SK-N-SH (cell line): ENCODE results near the gene L3MBTL1. TPM values are rescaled to one million over a fixed set of nuclear protein-coding genes. Genes with fewer than 3 reads are reported as not detected.

Experiments used
- CTCF ChIA-PET: fragments of 300-600, 350-600 bp; formaldehyde crosslinking; extraction: SDS; loops from one replicate; lab custom pipeline; 2021; lab: Yijun Ruan, JAX
- POLR2A ChIA-PET: fragments of 350-600 bp; sonication (Branson Sonifier 250); formaldehyde crosslinking; extraction: SDS; loops from one replicate; lab custom pipeline; 2020; ENCODE audit warnings: antibody characterized with exemption, inconsistent platforms; lab: Yijun Ruan, JAX
- DNase-seq: peaks from one replicate; pipeline ENCODE4 v3.0.0; 2012
- H2AFZ ChIP-seq: fragments of 200-600 bp; sonication (generic); 2 replicates; pipeline ENCODE4 v1.8.1; 2016; ENCODE audit warnings: antibody characterized with exemption, mild to moderate bottlenecking, low read depth
- H3F3A ChIP-seq: fragments of 200-600 bp; sonication (generic); replicated peaks from 2 replicates; pipeline ENCODE3; 2016; ENCODE audit warnings: antibody characterized with exemption, mild to moderate bottlenecking; ENCODE audit not compliant: insufficient read depth
- H3K27ac ChIP-seq, 2 experiments: fragments of 200-500 bp in 1 of 2; fragments of 200-600 bp in 1 of 2; sonication (Bioruptor generic) in 1 of 2; sonication (generic), shearing (Covaris generic) in 1 of 2; 2 replicates each; pipeline versions ENCODE4 v1.5.1 to v1.6.1; 2014 to 2016; ENCODE audit warnings: low read depth in 2 of 2, inconsistent platforms in 1 of 2, low read length in 1 of 2, mild to moderate bottlenecking in 1 of 2, mixed read lengths in 1 of 2
- H3K27me3 ChIP-seq: fragments of 200-600 bp; sonication (generic), shearing (Covaris generic); 2 replicates; pipeline ENCODE4 v1.6.1; 2016; ENCODE audit warnings: mixed run types; ENCODE audit not compliant: insufficient read depth
- H3K36me3 ChIP-seq, 2 experiments: fragments of 200-500 bp in 1 of 2; fragments of 200-600 bp in 1 of 2; sonication (Bioruptor generic) in 1 of 2; sonication (generic) in 1 of 2; replicated peaks in 1 of 2; 2 replicates each; pipeline versions ENCODE3 to v1.5.1; 2014 to 2016; ENCODE audit warnings: low read length in 1 of 2, mild to moderate bottlenecking in 1 of 2; ENCODE audit not compliant: insufficient read depth in 2 of 2, control insufficient read depth in 1 of 2
- H3K4me1 ChIP-seq, 2 experiments: fragments of 200-500 bp in 1 of 2; fragments of 200-600 bp in 1 of 2; sonication (Bioruptor generic) in 1 of 2; sonication (generic), shearing (Covaris generic) in 1 of 2; 2 replicates each; pipeline versions ENCODE4 v1.5.1 to v1.6.1; 2014 to 2016; ENCODE audit warnings: low read depth in 1 of 2, low read length in 1 of 2, mixed run types in 1 of 2; ENCODE audit not compliant: insufficient read depth in 2 of 2, control insufficient read depth in 1 of 2
- H3K4me2 ChIP-seq: fragments of 200-600 bp; sonication (generic), shearing (Covaris generic); 2 replicates; pipeline ENCODE4 v1.6.1; 2017; ENCODE audit warnings: mixed run types
- H3K4me3 ChIP-seq, 2 experiments: fragments of 200-500 bp in 1 of 2; fragments of 200-600 bp in 1 of 2; sonication (Bioruptor generic) in 1 of 2; sonication (generic), shearing (Covaris generic) in 1 of 2; 2 replicates each; pipeline versions ENCODE4 v1.5.1 to v1.8.1; 2014 to 2016; ENCODE audit warnings: low read depth in 2 of 2, inconsistent platforms in 1 of 2, low read length in 1 of 2, mild to moderate bottlenecking in 1 of 2, mixed read lengths in 1 of 2, moderate library complexity in 1 of 2
- H3K79me2 ChIP-seq: fragments of 200-600 bp; sonication (generic); 2 replicates; pipeline ENCODE4 v1.8.1; 2017; ENCODE audit warnings: mild to moderate bottlenecking; ENCODE audit not compliant: insufficient read depth
- H3K9ac ChIP-seq: fragments of 200-600 bp; sonication (generic); 2 replicates; pipeline ENCODE4 v1.6.1; 2017; ENCODE audit warnings: mixed run types
- H3K9me2 ChIP-seq: fragments of 200-600 bp; sonication (generic); 2 replicates; pipeline ENCODE4 v1.6.1; 2017; ENCODE audit warnings: mixed run types
- H3K9me3 ChIP-seq: fragments of 200-600 bp; sonication (generic); 2 replicates; pipeline ENCODE4 v1.6.1; 2017; ENCODE audit warnings: mixed run types, mild to moderate bottlenecking, moderate library complexity
- H4K20me1 ChIP-seq: fragments of 200-600 bp; sonication (generic); 2 replicates; pipeline ENCODE4 v1.6.1; 2017; ENCODE audit warnings: mild to moderate bottlenecking, mixed run types; ENCODE audit not compliant: insufficient read depth
- ELF1 ChIP-seq: IDR thresholded peaks from 2 replicates; pipeline ENCODE4 v1.4.0; 2012
- EP300 ChIP-seq, 2 experiments: IDR thresholded peaks; 2 replicates each; pipeline versions ENCODE4 v1.4.0 to v1.6.1; 2012; ENCODE audit warnings: borderline replicate concordance in 1 of 2, low read depth in 1 of 2, low read length in 1 of 2
- EZH2phosphoT487 ChIP-seq: fragments of 200-600 bp; sonication (generic); IDR thresholded peaks from 2 replicates; pipeline ENCODE4 v1.6.1; 2017; ENCODE audit warnings: low read depth, mixed run types, mild to moderate bottlenecking, antibody characterized with exemption, moderate library complexity, borderline replicate concordance
- FOXJ3 ChIP-seq: sonication (generic); formaldehyde crosslinking; IDR thresholded peaks from 2 replicates; pipeline ENCODE4 v1.5.1; 2020; ENCODE audit warnings: mild to moderate bottlenecking, missing genetic modification reagents
- FOXM1 ChIP-seq: IDR thresholded peaks from 2 replicates; pipeline ENCODE4 v1.4.0; 2012; ENCODE audit warnings: low read depth, mild to moderate bottlenecking
- GABPA ChIP-seq: IDR thresholded peaks from 2 replicates; pipeline ENCODE4 v1.4.0; 2012; ENCODE audit warnings: low read depth, mild to moderate bottlenecking
- MEF2A ChIP-seq: IDR thresholded peaks from 2 replicates; pipeline ENCODE4 v1.4.0; 2012; ENCODE audit warnings: low read depth, borderline replicate concordance
- NFIC ChIP-seq: IDR thresholded peaks from 2 replicates; pipeline ENCODE4 v1.4.0; 2012; ENCODE audit warnings: borderline replicate concordance
- PBX3 ChIP-seq: IDR thresholded peaks from 2 replicates; pipeline ENCODE4; 2012
- RAD21 ChIP-seq: IDR thresholded peaks from 2 replicates; pipeline ENCODE4 v1.6.1; 2012; ENCODE audit warnings: mild to moderate bottlenecking, low read length
- RCOR1 ChIP-seq: fragments of 150-350 bp; IDR thresholded peaks from 2 replicates; pipeline ENCODE4 v1.6.1; 2017; ENCODE audit warnings: antibody characterized with exemption, low read length
- REST ChIP-seq: IDR thresholded peaks from 2 replicates; pipeline ENCODE4 v1.6.1; 2012; ENCODE audit warnings: mild to moderate bottlenecking, low read depth, low read length, moderate library complexity
- TCF12 ChIP-seq: IDR thresholded peaks from 2 replicates; pipeline ENCODE4 v1.4.0; 2012
- YY1 ChIP-seq: IDR thresholded peaks from 2 replicates; pipeline ENCODE4 v1.4.0; 2012; ENCODE audit warnings: low read depth, mild to moderate bottlenecking
- ZBTB33 ChIP-seq: IDR thresholded peaks from 2 replicates; pipeline ENCODE4 v1.4.0; 2012; ENCODE audit warnings: low read depth, borderline replicate concordance
- WGBS: methylation state at CpG from one replicate; pipeline ENCODE4 v1.1.6; 2017; ENCODE audit warnings: low lambda C conversion rate; 5-methylcytosine and 5-hydroxymethylcytosine counted together
- polyA plus RNA-seq, 3 experiments: library from polyadenylated mRNA; depleted of rRNA; stranded (reverse); fragments of >200 nt; gene quantifications; 2 replicates each; pipeline ENCODE4 v1.2.3, GENCODE V29; 2012
- TF ChIP-seq, protein P1 (sequence below): fragments of 200-600 bp; sonication (generic); IDR thresholded peaks from 2 replicates; pipeline ENCODE4 v1.6.1; 2017; ENCODE audit warnings: antibody characterized with exemption, mild to moderate bottlenecking, moderate library complexity
- TF ChIP-seq, protein P2 (sequence below): fragments of 150-350 bp; IDR thresholded peaks from 2 replicates; pipeline ENCODE4 v1.6.1; 2017; ENCODE audit warnings: antibody characterized with exemption, low read length, low read depth, borderline replicate concordance

Gene L3MBTL1
- polyA plus RNA-seq, 1 of the 3 experiments (the other 2 are of a cell fraction), result 8.9 TPM

- Histone ChIP-seq H3K9me2 (no peaks in the 10 kb centered on the region), H4K20me1 (no peaks in the 10 kb centered on the region), H3K4me2 (no peak overlapping the region), H3K36me3 (no peaks in the 10 kb centered on the region), H3K79me2 (no peaks in the 10 kb centered on the region), H3K9me3 (no peaks in the 10 kb centered on the region), H3F3A (no peaks in the 10 kb centered on the region), H3K4me1 (peaks cover 4 to 7% of the 10 kb centered on the region in 2 experiments; a peak in 1 of 4 replicates), H2AFZ (no peak overlapping the region), H3K4me3 (no peak overlapping the region), H3K27ac (no peak overlapping the region), H3K27me3 (no peaks in the 10 kb centered on the region), H3K9ac (no peak overlapping the region)
- ChIA-PET POLR2A (no interaction called here), CTCF (interaction anchor here (1.2 to 1.8 kb wide), 4 partner anchors 14 to 42 kb away, joined by 4 to 7 read pairs (median 4); no protein-coding TSS in a partner anchor)
- no peak for TF ChIP-seq RAD21
- TF ChIP-seq FOXM1, result no peak
- no peak for TF ChIP-seq MEF2A
- TF ChIP-seq YY1, result no peak
- TF ChIP-seq ZBTB33, result no peak
- TF ChIP-seq TCF12, result no peak
- no peak for TF ChIP-seq NFIC
- no peak for TF ChIP-seq EZH2phosphoT487
- no peak for TF ChIP-seq ELF1
- no peak for TF ChIP-seq RCOR1
- no peak for TF ChIP-seq EP300 (IDR thresholded peaks at IDR 0.05; ENCODE audit: borderline replicate concordance in 1 of 2, low read depth in 1 of 2, low read length in 1 of 2)
- WGBS, result 81% methylated on average over 8 of the region's 8 CpGs
- DNase-seq, result no peak
These were observed 51.9 kb downstream of the L3MBTL1 start for GRCh38 chr20:43559147-43559987.

GRCh38 chr20:43560974-43561373 is 53.5 kb downstream of the L3MBTL1 start:
- Histone ChIP-seq H3K27ac (no peak overlapping the region), H3K9ac (no peak overlapping the region), H4K20me1 (no peaks in the 10 kb centered on the region), H3F3A (no peaks in the 10 kb centered on the region), H3K4me2 (no peak overlapping the region), H3K27me3 (no peaks in the 10 kb centered on the region), H3K79me2 (no peaks in the 10 kb centered on the region), H2AFZ (no peak overlapping the region), H3K4me1 (peaks cover 4 to 7% of the 10 kb centered on the region in 2 experiments; a peak in 1 of 4 replicates), H3K4me3 (no peak overlapping the region), H3K9me2 (no peaks in the 10 kb centered on the region), H3K9me3 (no peaks in the 10 kb centered on the region), H3K36me3 (no peaks in the 10 kb centered on the region)
- WGBS, result 79% methylated on average over 3 of the region's 3 CpGs
- CTCF ChIA-PET, result interaction anchor here (1.4 to 1.5 kb wide), 2 partner anchors 15 to 23 kb away, joined by 3 read pairs; no protein-coding TSS in a partner anchor
- POLR2A ChIA-PET, result no interaction called here
- no peak for DNase-seq
- TF ChIP-seq, protein P1, sequence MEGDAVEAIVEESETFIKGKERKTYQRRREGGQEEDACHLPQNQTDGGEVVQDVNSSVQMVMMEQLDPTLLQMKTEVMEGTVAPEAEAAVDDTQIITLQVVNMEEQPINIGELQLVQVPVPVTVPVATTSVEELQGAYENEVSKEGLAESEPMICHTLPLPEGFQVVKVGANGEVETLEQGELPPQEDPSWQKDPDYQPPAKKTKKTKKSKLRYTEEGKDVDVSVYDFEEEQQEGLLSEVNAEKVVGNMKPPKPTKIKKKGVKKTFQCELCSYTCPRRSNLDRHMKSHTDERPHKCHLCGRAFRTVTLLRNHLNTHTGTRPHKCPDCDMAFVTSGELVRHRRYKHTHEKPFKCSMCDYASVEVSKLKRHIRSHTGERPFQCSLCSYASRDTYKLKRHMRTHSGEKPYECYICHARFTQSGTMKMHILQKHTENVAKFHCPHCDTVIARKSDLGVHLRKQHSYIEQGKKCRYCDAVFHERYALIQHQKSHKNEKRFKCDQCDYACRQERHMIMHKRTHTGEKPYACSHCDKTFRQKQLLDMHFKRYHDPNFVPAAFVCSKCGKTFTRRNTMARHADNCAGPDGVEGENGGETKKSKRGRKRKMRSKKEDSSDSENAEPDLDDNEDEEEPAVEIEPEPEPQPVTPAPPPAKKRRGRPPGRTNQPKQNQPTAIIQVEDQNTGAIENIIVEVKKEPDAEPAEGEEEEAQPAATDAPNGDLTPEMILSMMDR, result no peak
- TF ChIP-seq EZH2phosphoT487 (no peak), GABPA (no peak), PBX3 (no peak), RAD21 (no peak), REST (no peak), FOXJ3 (no peak)
- TF ChIP-seq, protein P2, sequence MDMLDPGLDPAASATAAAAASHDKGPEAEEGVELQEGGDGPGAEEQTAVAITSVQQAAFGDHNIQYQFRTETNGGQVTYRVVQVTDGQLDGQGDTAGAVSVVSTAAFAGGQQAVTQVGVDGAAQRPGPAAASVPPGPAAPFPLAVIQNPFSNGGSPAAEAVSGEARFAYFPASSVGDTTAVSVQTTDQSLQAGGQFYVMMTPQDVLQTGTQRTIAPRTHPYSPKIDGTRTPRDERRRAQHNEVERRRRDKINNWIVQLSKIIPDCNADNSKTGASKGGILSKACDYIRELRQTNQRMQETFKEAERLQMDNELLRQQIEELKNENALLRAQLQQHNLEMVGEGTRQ, result no peak
